ENCODE results near the gene STIM2.

DNA sequence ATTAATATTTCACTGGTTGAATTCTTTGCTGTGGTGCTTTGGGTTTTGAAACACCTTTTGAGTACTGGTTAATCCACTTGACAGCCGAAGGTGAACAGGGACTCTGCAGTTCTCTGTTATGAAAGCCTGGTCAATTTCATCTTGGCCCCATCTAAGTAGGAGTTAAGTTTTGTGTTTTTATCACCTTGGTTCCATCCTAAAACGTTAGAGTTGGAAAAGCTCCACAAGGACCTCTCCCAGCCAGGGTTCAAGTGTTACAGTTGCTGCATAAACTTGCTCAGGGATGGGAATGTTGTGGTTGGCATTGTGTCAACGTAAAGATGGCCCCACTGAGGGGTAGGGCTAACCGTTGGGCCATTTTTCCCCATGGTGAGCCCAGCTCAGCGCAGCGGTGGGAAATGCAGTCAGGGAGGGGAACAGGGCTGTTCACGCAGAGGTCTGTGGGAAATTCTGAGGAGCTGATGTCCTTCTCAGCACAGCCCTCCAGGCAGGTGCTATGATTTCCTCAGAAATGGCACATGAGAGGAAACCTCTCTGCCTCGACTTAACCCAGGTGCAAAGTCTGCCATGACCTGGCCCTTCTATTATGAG is 188.7 kb downstream of the STIM2 start:
- TF ChIP-seq, protein P1, sequence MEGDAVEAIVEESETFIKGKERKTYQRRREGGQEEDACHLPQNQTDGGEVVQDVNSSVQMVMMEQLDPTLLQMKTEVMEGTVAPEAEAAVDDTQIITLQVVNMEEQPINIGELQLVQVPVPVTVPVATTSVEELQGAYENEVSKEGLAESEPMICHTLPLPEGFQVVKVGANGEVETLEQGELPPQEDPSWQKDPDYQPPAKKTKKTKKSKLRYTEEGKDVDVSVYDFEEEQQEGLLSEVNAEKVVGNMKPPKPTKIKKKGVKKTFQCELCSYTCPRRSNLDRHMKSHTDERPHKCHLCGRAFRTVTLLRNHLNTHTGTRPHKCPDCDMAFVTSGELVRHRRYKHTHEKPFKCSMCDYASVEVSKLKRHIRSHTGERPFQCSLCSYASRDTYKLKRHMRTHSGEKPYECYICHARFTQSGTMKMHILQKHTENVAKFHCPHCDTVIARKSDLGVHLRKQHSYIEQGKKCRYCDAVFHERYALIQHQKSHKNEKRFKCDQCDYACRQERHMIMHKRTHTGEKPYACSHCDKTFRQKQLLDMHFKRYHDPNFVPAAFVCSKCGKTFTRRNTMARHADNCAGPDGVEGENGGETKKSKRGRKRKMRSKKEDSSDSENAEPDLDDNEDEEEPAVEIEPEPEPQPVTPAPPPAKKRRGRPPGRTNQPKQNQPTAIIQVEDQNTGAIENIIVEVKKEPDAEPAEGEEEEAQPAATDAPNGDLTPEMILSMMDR (IDR thresholded peaks at IDR 0.05): no peak
- TF ChIP-seq TCF7L2 (IDR thresholded peaks at IDR 0.05; ENCODE audit: low read depth, low read length) (no peak), POLR2AphosphoS5 (IDR thresholded peaks at IDR 0.05; ENCODE audit: low read depth, low read length) (no peak)
- TF ChIP-seq, protein P2, sequence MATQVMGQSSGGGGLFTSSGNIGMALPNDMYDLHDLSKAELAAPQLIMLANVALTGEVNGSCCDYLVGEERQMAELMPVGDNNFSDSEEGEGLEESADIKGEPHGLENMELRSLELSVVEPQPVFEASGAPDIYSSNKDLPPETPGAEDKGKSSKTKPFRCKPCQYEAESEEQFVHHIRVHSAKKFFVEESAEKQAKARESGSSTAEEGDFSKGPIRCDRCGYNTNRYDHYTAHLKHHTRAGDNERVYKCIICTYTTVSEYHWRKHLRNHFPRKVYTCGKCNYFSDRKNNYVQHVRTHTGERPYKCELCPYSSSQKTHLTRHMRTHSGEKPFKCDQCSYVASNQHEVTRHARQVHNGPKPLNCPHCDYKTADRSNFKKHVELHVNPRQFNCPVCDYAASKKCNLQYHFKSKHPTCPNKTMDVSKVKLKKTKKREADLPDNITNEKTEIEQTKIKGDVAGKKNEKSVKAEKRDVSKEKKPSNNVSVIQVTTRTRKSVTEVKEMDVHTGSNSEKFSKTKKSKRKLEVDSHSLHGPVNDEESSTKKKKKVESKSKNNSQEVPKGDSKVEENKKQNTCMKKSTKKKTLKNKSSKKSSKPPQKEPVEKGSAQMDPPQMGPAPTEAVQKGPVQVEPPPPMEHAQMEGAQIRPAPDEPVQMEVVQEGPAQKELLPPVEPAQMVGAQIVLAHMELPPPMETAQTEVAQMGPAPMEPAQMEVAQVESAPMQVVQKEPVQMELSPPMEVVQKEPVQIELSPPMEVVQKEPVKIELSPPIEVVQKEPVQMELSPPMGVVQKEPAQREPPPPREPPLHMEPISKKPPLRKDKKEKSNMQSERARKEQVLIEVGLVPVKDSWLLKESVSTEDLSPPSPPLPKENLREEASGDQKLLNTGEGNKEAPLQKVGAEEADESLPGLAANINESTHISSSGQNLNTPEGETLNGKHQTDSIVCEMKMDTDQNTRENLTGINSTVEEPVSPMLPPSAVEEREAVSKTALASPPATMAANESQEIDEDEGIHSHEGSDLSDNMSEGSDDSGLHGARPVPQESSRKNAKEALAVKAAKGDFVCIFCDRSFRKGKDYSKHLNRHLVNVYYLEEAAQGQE (IDR thresholded peaks at IDR 0.05; ENCODE audit: insufficient read depth in 1 of 2, low read depth in 2 of 2, low read length in 1 of 2): no peak

Measured in Panc1 (cell line).